Testis (tissue), 2 donors: Measurements from ENCODE around the gene ATRNL1.

Source experiments
- POLR2A ChIP-seq: fragments of 450-650 bp; IDR thresholded peaks from one replicate; pipeline ENCODE4 v1.6.1; 2017; ENCODE audit warnings: antibody characterized with exemption, mild to moderate bottlenecking, moderate library complexity
- TF ChIP-seq, protein P1 (sequence below), 3 experiments: fragments of 450-650 bp in 2 of 3; fragments of 200-600 bp in 1 of 3; sonication (generic) in 1 of 3; IDR thresholded peaks; one replicate each; pipeline ENCODE4 v1.5.1; 2016 to 2019; ENCODE audit warnings: antibody characterized with exemption in 3 of 3, mild to moderate bottlenecking in 2 of 3, moderate library complexity in 1 of 3

DNA sequence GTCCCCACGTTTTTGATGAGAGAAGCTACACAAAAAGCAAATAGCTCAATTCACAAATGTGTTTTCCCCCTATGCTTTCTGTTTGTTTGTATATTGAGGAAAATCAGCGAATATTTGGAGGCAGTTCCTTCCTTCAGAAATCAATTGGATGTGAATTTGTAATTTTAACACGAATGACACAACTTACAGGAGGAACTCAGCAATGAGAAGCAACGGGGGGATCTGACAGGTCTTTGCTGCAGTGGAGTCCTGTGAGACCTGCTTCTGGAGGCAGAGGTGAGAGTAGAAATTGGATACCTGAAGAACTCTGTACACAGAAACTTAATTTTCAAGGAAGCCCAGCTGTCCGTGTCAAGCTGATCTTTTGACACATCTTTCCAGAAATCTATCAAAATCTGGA is 809.4 kb downstream of the ATRNL1 start:
- TF ChIP-seq, protein P1, sequence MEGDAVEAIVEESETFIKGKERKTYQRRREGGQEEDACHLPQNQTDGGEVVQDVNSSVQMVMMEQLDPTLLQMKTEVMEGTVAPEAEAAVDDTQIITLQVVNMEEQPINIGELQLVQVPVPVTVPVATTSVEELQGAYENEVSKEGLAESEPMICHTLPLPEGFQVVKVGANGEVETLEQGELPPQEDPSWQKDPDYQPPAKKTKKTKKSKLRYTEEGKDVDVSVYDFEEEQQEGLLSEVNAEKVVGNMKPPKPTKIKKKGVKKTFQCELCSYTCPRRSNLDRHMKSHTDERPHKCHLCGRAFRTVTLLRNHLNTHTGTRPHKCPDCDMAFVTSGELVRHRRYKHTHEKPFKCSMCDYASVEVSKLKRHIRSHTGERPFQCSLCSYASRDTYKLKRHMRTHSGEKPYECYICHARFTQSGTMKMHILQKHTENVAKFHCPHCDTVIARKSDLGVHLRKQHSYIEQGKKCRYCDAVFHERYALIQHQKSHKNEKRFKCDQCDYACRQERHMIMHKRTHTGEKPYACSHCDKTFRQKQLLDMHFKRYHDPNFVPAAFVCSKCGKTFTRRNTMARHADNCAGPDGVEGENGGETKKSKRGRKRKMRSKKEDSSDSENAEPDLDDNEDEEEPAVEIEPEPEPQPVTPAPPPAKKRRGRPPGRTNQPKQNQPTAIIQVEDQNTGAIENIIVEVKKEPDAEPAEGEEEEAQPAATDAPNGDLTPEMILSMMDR (IDR thresholded peaks at IDR 0.05), result no peak
- TF ChIP-seq POLR2A, result no peak
